ENCODE measurements around the gene FUT7. TPM values are rescaled to one million over a fixed set of nuclear protein-coding genes. Genes with fewer than 3 reads are reported as not detected.

Gene FUT7
- total RNA-seq, 3 donors from 2014 or later = 0.14 to 0.27 TPM; not detected in 1

GRCh38 chr9:137000177-137000930, 31.5 kb downstream of the FUT7 start:
- no peaks in the 10 kb centered on the region for H3K36me3 ChIP-seq (ENCODE audit: low read depth)
- H3K4me3 ChIP-seq = no peak overlapping the region
- TF ChIP-seq, protein P1, sequence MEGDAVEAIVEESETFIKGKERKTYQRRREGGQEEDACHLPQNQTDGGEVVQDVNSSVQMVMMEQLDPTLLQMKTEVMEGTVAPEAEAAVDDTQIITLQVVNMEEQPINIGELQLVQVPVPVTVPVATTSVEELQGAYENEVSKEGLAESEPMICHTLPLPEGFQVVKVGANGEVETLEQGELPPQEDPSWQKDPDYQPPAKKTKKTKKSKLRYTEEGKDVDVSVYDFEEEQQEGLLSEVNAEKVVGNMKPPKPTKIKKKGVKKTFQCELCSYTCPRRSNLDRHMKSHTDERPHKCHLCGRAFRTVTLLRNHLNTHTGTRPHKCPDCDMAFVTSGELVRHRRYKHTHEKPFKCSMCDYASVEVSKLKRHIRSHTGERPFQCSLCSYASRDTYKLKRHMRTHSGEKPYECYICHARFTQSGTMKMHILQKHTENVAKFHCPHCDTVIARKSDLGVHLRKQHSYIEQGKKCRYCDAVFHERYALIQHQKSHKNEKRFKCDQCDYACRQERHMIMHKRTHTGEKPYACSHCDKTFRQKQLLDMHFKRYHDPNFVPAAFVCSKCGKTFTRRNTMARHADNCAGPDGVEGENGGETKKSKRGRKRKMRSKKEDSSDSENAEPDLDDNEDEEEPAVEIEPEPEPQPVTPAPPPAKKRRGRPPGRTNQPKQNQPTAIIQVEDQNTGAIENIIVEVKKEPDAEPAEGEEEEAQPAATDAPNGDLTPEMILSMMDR (IDR thresholded peaks at IDR 0.05) = no peak
- ATAC-seq = peak; percentile 22
- peaks cover 22% of the 10 kb centered on the region for H3K4me1 ChIP-seq (ENCODE audit: low read depth)
- intact Hi-C loops (cut with DNase I, micrococcal nuclease) = no loop called here
- no peak for DNase-seq
- peaks cover 5% of the 10 kb centered on the region for H3K9me3 ChIP-seq

GRCh38 chr9:136997830-136998234, 34.1 kb downstream of the FUT7 start:
- DNase-seq (peak in 2 of 3 donors; percentile 39 to 58), ATAC-seq (no peak)
- TF ChIP-seq, protein P1 (IDR thresholded peaks at IDR 0.05) = no peak
- intact Hi-C loops (cut with DNase I, micrococcal nuclease) = no loop called here
- Histone ChIP-seq H3K4me1 (ENCODE audit: low read depth) (peaks cover 42% of the 10 kb centered on the region), H3K36me3 (ENCODE audit: low read depth) (no peaks in the 10 kb centered on the region), H3K9me3 (no peaks in the 10 kb centered on the region), H3K4me3 (no peak overlapping the region)

GRCh38 chr9:136997371-136997770, 34.5 kb downstream of the FUT7 start:
- intact Hi-C loops (cut with DNase I, micrococcal nuclease) = no loop called here
- ATAC-seq (no peak), DNase-seq (no peak)
- peaks cover 44% of the 10 kb centered on the region for H3K4me1 ChIP-seq (ENCODE audit: low read depth)
- H3K36me3 ChIP-seq (ENCODE audit: low read depth) = no peaks in the 10 kb centered on the region
- no peaks in the 10 kb centered on the region for H3K9me3 ChIP-seq
- TF ChIP-seq, protein P1 (IDR thresholded peaks at IDR 0.05) = no peak
- no peak overlapping the region for H3K4me3 ChIP-seq

- Histone ChIP-seq H3K4me1 (ENCODE audit: low read depth) (peaks cover 44% of the 10 kb centered on the region), H3K36me3 (ENCODE audit: low read depth) (no peaks in the 10 kb centered on the region), H3K9me3 (no peaks in the 10 kb centered on the region), H3K4me3 (no peak within 1 kb of the TSS)
- TF ChIP-seq, protein P1 (IDR thresholded peaks at IDR 0.05) = no peak
- DNase-seq (peak; percentile 74 to 84 (median 83)), ATAC-seq (peak; percentile 26)
- intact Hi-C loops (cut with DNase I, micrococcal nuclease) = no loop called here
Measured at GRCh38 chr9:136996361-136997292, 35.3 kb downstream of the FUT7 start, which contains the start of gene CLIC3. Gene CLIC3 (minus strand): TSS chr9:136996568. CDS start chr9:136996543, 25 bp downstream.

DNA sequence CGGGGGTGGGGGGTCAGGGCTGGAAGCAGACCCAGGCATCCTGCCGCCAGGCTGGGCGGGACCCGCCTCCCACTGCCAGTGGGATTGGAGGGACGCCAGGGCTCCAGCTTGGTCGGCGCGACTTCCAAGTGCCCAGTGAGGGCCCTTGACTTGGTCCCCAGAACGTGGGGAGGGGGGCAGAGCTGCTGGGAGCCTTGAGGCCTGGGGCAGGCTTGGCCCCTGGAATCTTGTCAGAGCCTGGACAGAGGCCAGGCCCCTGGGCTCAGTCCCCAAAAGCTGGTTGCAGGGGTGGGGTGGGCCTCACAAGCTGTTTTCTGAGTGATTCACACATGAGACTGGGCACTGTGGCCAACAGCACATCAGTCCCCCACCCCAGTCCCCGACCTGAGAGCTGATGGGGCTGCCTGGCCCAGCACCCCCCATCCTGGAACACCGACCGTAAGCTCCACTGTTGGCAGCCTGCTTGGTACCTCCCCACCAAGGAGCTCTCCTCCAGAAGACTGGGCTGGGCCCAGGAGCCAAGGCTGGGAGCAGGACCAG, 36.0 kb downstream of the FUT7 start:
- peaks cover 44% of the 10 kb centered on the region for H3K4me1 ChIP-seq (ENCODE audit: low read depth)
- intact Hi-C loops (cut with DNase I, micrococcal nuclease) = no loop called here
- DNase-seq = peak in 2 of 3 donors; percentile 23 to 54

More for the DNA sequence above, 36.0 kb downstream of the FUT7 start:
- TF ChIP-seq, protein P1 (IDR thresholded peaks at IDR 0.05) = no peak
- no peaks in the 10 kb centered on the region for H3K36me3 ChIP-seq (ENCODE audit: low read depth)
- no peaks in the 10 kb centered on the region for H3K9me3 ChIP-seq
- H3K4me3 ChIP-seq = no peak overlapping the region
- ATAC-seq = no peak
